Lower leg skin (tissue), 3 donors: ENCODE results near the gene ELF1.

Experiments used
- CTCF ChIP-seq, 3 donors: fragments of 450-650 bp; IDR thresholded peaks; one replicate each; pipeline ENCODE4 v1.5.1; 2016; ENCODE audit warnings: antibody characterized with exemption in 3 of 3, mild to moderate bottlenecking in 3 of 3, moderate library complexity in 2 of 3
- POLR2A ChIP-seq, 2 donors: fragments of 450-650 bp; IDR thresholded peaks; one replicate each; pipeline ENCODE4 v1.6.1; 2016 to 2017; ENCODE audit warnings: antibody characterized with exemption in 2 of 2, mild to moderate bottlenecking in 1 of 2, moderate library complexity in 1 of 2

- TF ChIP-seq CTCF (IDR thresholded peaks at IDR 0.05) (no peak), POLR2A (IDR thresholded peaks at IDR 0.05) (no peak)
These were observed 57.3 kb downstream of the ELF1 start for GRCh38 chr13:40961826-40962225.
